GM12892 (cell line): ENCODE results near the gene DNTTIP2.
A peak's percentile ranks its signal among the peaks of the same experiment; 100 is the strongest.
"Not testable (repeated sequence)": the region's sequence is repeated elsewhere in the genome, so short reads cannot be mapped to it uniquely, and the experiment has no call there.

Experiments used
- DNase-seq: peaks from one replicate; pipeline ENCODE4 v3.0.0; 2011; ENCODE audit not compliant: insufficient read length
- FAIRE-seq: peaks from 2 replicates; lab custom pipeline; 2011; peaks lifted over from hg19 to GRCh38; lab: Jason Lieb, UNC
- POLR2A ChIP-seq: IDR thresholded peaks from 2 replicates; pipeline ENCODE4 v1.6.1; 2011; ENCODE audit warnings: low read depth, low read length, control low read depth
- POLR2AphosphoS5 ChIP-seq: IDR thresholded peaks from 2 replicates; pipeline ENCODE4 v1.6.1; 2011; ENCODE audit warnings: low read depth, low read length, control low read depth
- TAF1 ChIP-seq: IDR thresholded peaks from 2 replicates; pipeline ENCODE4 v1.6.1; 2011; ENCODE audit warnings: low read depth, mild to moderate bottlenecking, control low read depth, low read length, borderline replicate concordance

Gene DNTTIP2

GRCh38 chr1:93874025-93874651 lies 4.9 kb downstream of the DNTTIP2 start:
- FAIRE-seq (peak; percentile 58), DNase-seq (no peak)
- no peak for TF ChIP-seq TAF1
- TF ChIP-seq POLR2AphosphoS5 = no peak
- no peak for TF ChIP-seq POLR2A

- DNase-seq (no peak), FAIRE-seq (no peak)
- TF ChIP-seq POLR2A = no peak
- no peak for TF ChIP-seq POLR2AphosphoS5
- no peak for TF ChIP-seq TAF1
Observed at GRCh38 chr1:93871366-93871765, 7.6 kb downstream of the DNTTIP2 start.

GRCh38 chr1:93869653-93870052 lies 9.4 kb downstream of the DNTTIP2 start:
- no peak for DNase-seq
- TF ChIP-seq POLR2A (no peak), TAF1 (no peak), POLR2AphosphoS5 (no peak)
- FAIRE-seq = no peak

- DNase-seq, FAIRE-seq: not testable (repeated sequence)
Observed at GRCh38 chr1:93868492-93868891, 10.5 kb downstream of the DNTTIP2 start.

- DNase-seq (no peak), FAIRE-seq (no peak)
- TF ChIP-seq POLR2AphosphoS5 (no peak), POLR2A (no peak), TAF1 (no peak)
Observed at GRCh38 chr1:93865253-93865652, 13.8 kb downstream of the DNTTIP2 start.

GRCh38 chr1:93864175-93864574 lies 14.8 kb downstream of the DNTTIP2 start:
- DNase-seq (no peak), FAIRE-seq (no peak)
- TF ChIP-seq TAF1 = no peak
- TF ChIP-seq POLR2A = no peak
- no peak for TF ChIP-seq POLR2AphosphoS5

- DNase-seq, FAIRE-seq: not testable (repeated sequence)
Observed at GRCh38 chr1:93857653-93858052, 21.4 kb downstream of the DNTTIP2 start.

GRCh38 chr1:93855983-93856382 lies 23.0 kb downstream of the DNTTIP2 start:
- not testable (repeated sequence) for DNase-seq, FAIRE-seq

GRCh38 chr1:93853940-93854339 lies 25.1 kb downstream of the DNTTIP2 start:
- TF ChIP-seq POLR2AphosphoS5 = no peak
- TF ChIP-seq TAF1 = no peak
- no peak for TF ChIP-seq POLR2A
- DNase-seq = no peak
- FAIRE-seq = no peak

GRCh38 chr1:93851878-93852277 lies 27.1 kb downstream of the DNTTIP2 start:
- FAIRE-seq (no peak), DNase-seq (no peak)
- no peak for TF ChIP-seq POLR2AphosphoS5
- no peak for TF ChIP-seq POLR2A
- TF ChIP-seq TAF1 = no peak

GRCh38 chr1:93851327-93851712 lies 27.7 kb downstream of the DNTTIP2 start:
- DNase-seq (no peak), FAIRE-seq (no peak)
- TF ChIP-seq POLR2AphosphoS5 (no peak), POLR2A (no peak), TAF1 (no peak)

- FAIRE-seq = peak; percentile 36
- DNase-seq = not testable (repeated sequence)
Observed at GRCh38 chr1:93850687-93851326, 28.2 kb downstream of the DNTTIP2 start.

GRCh38 chr1:93848350-93848883 lies 30.6 kb downstream of the DNTTIP2 start:
- no peak for TF ChIP-seq POLR2AphosphoS5
- TF ChIP-seq TAF1 = no peak
- no peak for TF ChIP-seq POLR2A
- no peak for DNase-seq
- no peak for FAIRE-seq
